ENCODE results near the gene IRF8.

GRCh38 chr16:85858984-85859817 is 39.8 kb upstream of the IRF8 start:
- TF ChIP-seq CTCF (IDR thresholded peaks at IDR 0.05) = no peak
- no peak for TF ChIP-seq POLR2A (IDR thresholded peaks at IDR 0.05)
